Stomach (tissue), 9 donors: Measurements from ENCODE around the gene PMEPA1. TPM values are rescaled to one million over a fixed set of nuclear protein-coding genes. Genes with fewer than 3 reads are reported as not detected.

ENCODE experiments used
- DNase-seq, 2 donors: peaks; one replicate each; pipeline versions ENCODE4 v3.0.0 to v3.0.0-alpha.2; 2013 to 2019
- H3K27ac ChIP-seq, 5 donors: fragments of 200-600 bp in 4 of 5; sonication (generic) in 4 of 5; one replicate each; pipeline ENCODE4 v1.5.1; 2013 to 2019; ENCODE audit warnings: mild to moderate bottlenecking in 1 of 5, moderate library complexity in 1 of 5
- H3K27me3 ChIP-seq, 3 donors: fragments of 200-600 bp; sonication (generic); one replicate each; pipeline ENCODE4 v1.5.1; 2017 to 2019; ENCODE audit warnings: mixed run types in 1 of 3
- H3K36me3 ChIP-seq, 4 donors: fragments of 200-600 bp; sonication (generic); 1 replicate in 3 of 4; 2 replicates in 1 of 4; pipeline ENCODE4 v1.5.1; 2016 to 2019
- H3K4me1 ChIP-seq, 4 donors: fragments of 200-600 bp; sonication (generic); one replicate each; pipeline ENCODE4 v1.5.1; 2016 to 2019
- H3K4me3 ChIP-seq, 4 donors: fragments of 200-600 bp; sonication (generic) in 3 of 4; one replicate each; pipeline ENCODE4 v1.5.1; 2016 to 2019; ENCODE audit warnings: mild to moderate bottlenecking in 1 of 4
- H3K9me3 ChIP-seq, 4 donors: fragments of 200-600 bp; sonication (generic); one replicate each; pipeline ENCODE4 v1.5.1; 2016 to 2019
- EP300 ChIP-seq: sonication (generic); formaldehyde crosslinking; IDR thresholded peaks from one replicate; pipeline ENCODE4 v1.6.1; 2017; ENCODE audit warnings: antibody characterized with exemption
- POLR2A ChIP-seq, 4 donors: fragments of 450-650 bp; IDR thresholded peaks; one replicate each; pipeline ENCODE4 v1.6.1; 2016; ENCODE audit warnings: antibody characterized with exemption in 4 of 4, control low read depth in 2 of 4, mild to moderate bottlenecking in 1 of 4, moderate library complexity in 1 of 4
- POLR2AphosphoS5 ChIP-seq, 3 donors: sonication (generic); formaldehyde crosslinking; IDR thresholded peaks; one replicate each; pipeline ENCODE4 v1.6.1; 2016; ENCODE audit warnings: antibody characterized with exemption in 3 of 3
- WGBS, 5 donors: extraction: QIAGEN DNeasy Blood & Tissue Kit in 3 of 5; methylation state at CpG; one replicate each; pipeline versions ENCODE4 v1.1.5 to v1.1.7; 2013 to 2018; 5-methylcytosine and 5-hydroxymethylcytosine counted together
- intact Hi-C: fragments of 100-400 bp; cut with DNase I; formaldehyde crosslinking; loops from one replicate; pipeline ENCODE4 v1.15.1; 2023; ENCODE audit warnings: low total_unique reads
- polyA plus RNA-seq, 3 donors: library from polyadenylated mRNA; stranded (reverse); fragments of 200-250 nt; gene quantifications; one replicate each; pipeline ENCODE4 v1.2.3, GENCODE V29; 2013
- total RNA-seq, 5 donors: library from RNA; depleted of rRNA; stranded (reverse); fragments of >200 nt; gene quantifications; one replicate each; pipeline versions ENCODE4 v1.1.0 to v1.2.3, GENCODE V29; 2014 to 2016
- TF ChIP-seq, protein P1 (sequence below), 7 experiments: fragments of 450-650 bp in 4 of 7; fragments of 200-600 bp in 3 of 7; sonication (generic) in 3 of 7; IDR thresholded peaks; one replicate each; pipeline ENCODE4 v1.5.1; 2016 to 2019; ENCODE audit warnings: antibody characterized with exemption in 7 of 7, control low read depth in 2 of 7, mild to moderate bottlenecking in 1 of 7
- donor health status: healthy with polysubstance abuse.
- donor health status: Bipolar disorder and iron deficiency.
- donor health status: healthy.

PMEPA1 gene
- total and polyA plus RNA-seq, 8 donors, result 5.3 to 17.2 (median 8.0) TPM; not detected in 1

- peaks cover 0 to 9% (median 3%) of the 10 kb centered on the region in 4 donors for H3K4me1 ChIP-seq
- intact Hi-C loops, result loop anchor here (5.0 kb wide), 1 partner anchor 525 kb away; no protein-coding TSS in a partner anchor
- TF ChIP-seq EP300 (no peak), POLR2AphosphoS5 (IDR thresholded peaks at IDR 0.05) (no peak), POLR2A (IDR thresholded peaks at IDR 0.05) (no peak)
- TF ChIP-seq, protein P1, sequence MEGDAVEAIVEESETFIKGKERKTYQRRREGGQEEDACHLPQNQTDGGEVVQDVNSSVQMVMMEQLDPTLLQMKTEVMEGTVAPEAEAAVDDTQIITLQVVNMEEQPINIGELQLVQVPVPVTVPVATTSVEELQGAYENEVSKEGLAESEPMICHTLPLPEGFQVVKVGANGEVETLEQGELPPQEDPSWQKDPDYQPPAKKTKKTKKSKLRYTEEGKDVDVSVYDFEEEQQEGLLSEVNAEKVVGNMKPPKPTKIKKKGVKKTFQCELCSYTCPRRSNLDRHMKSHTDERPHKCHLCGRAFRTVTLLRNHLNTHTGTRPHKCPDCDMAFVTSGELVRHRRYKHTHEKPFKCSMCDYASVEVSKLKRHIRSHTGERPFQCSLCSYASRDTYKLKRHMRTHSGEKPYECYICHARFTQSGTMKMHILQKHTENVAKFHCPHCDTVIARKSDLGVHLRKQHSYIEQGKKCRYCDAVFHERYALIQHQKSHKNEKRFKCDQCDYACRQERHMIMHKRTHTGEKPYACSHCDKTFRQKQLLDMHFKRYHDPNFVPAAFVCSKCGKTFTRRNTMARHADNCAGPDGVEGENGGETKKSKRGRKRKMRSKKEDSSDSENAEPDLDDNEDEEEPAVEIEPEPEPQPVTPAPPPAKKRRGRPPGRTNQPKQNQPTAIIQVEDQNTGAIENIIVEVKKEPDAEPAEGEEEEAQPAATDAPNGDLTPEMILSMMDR (IDR thresholded peaks at IDR 0.05), result no peak
- peak; percentile 23 to 30 for DNase-seq
- H3K36me3 ChIP-seq, result peaks cover 18 to 54% (median 40%) of the 10 kb centered on the region in 4 donors
- no peak overlapping the region for H3K4me3 ChIP-seq
- H3K9me3 ChIP-seq, result no peaks in the 10 kb centered on the region
- no peaks in the 10 kb centered on the region for H3K27me3 ChIP-seq
- no peak overlapping the region for H3K27ac ChIP-seq
- WGBS, 5 donors, result 84 to 91% (median 88%) methylated on average over 44 to 50 of the region's 50 CpGs
These were observed 57.8 kb downstream of the PMEPA1 start for GRCh38 chr20:57651881-57652605.

- no peak for DNase-seq
- WGBS, 5 donors, result 83 to 89% (median 83%) methylated on average over 23 of the region's 23 CpGs
- intact Hi-C loops, result loop anchor here (5.0 kb wide), 1 partner anchor 526 kb away; no protein-coding TSS in a partner anchor
These were observed 58.9 kb downstream of the PMEPA1 start for GRCh38 chr20:57650756-57651483.

DNA sequence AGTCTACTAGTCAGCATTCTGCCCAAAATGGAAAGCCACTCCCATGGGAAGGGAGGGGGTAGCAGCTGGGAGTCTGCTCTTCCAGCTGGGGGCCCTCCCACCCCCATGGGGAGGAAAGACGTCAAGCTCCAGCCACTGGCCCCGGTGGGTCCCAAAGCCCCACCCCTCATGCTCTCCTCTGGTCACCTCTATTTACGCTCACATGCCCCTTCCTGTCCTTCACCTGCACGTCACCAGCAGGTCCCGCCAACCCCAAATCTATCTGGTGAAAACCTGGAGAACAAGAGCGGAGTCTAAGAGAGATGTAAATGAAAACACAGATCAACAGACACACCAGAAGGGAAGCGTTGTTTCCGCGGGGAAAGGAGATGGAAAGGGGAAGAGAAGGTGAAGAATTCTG is 59.5 kb downstream of the PMEPA1 start:
- Histone ChIP-seq H3K27me3 (no peaks in the 10 kb centered on the region), H3K27ac (no peak overlapping the region), H3K4me1 (peaks cover 0 to 9% (median 3%) of the 10 kb centered on the region in 4 donors), H3K4me3 (no peak overlapping the region), H3K36me3 (peaks cover 9 to 42% (median 27%) of the 10 kb centered on the region in 4 donors), H3K9me3 (peaks cover 0 to 11% (median 5%) of the 10 kb centered on the region in 4 donors)
- intact Hi-C loops, result loop anchor here (5.0 kb wide), 1 partner anchor 527 kb away; no protein-coding TSS in a partner anchor
- DNase-seq, result peak in 1 of 2 donors; percentile 17
- WGBS, 5 donors, result 50 to 62% (median 53%) methylated on average over 9 of the region's 9 CpGs
- TF ChIP-seq, protein P1 (IDR thresholded peaks at IDR 0.05), result no peak
- no peak for TF ChIP-seq POLR2AphosphoS5 (IDR thresholded peaks at IDR 0.05)
- TF ChIP-seq EP300, result no peak
- no peak for TF ChIP-seq POLR2A (IDR thresholded peaks at IDR 0.05)

More at GRCh38 chr20:57650756-57651483, 58.9 kb downstream of the PMEPA1 start:
- Histone ChIP-seq H3K27me3 (no peaks in the 10 kb centered on the region), H3K27ac (no peak overlapping the region), H3K4me3 (no peak overlapping the region), H3K9me3 (peaks cover 0 to 5% (median 2%) of the 10 kb centered on the region in 4 donors), H3K36me3 (peaks cover 9 to 43% (median 30%) of the 10 kb centered on the region in 4 donors), H3K4me1 (peaks cover 0 to 9% (median 3%) of the 10 kb centered on the region in 4 donors)
- TF ChIP-seq EP300, result no peak
- no peak for TF ChIP-seq POLR2AphosphoS5 (IDR thresholded peaks at IDR 0.05)
- no peak for TF ChIP-seq POLR2A (IDR thresholded peaks at IDR 0.05)
- TF ChIP-seq, protein P1 (IDR thresholded peaks at IDR 0.05), result no peak

- Histone ChIP-seq H3K4me3 (no peak overlapping the region), H3K27me3 (no peaks in the 10 kb centered on the region), H3K9me3 (peaks cover 0 to 18% (median 11%) of the 10 kb centered on the region in 4 donors), H3K27ac (no peak overlapping the region), H3K36me3 (peaks cover 9 to 42% (median 27%) of the 10 kb centered on the region in 4 donors), H3K4me1 (peaks cover 0 to 5% (median 2%) of the 10 kb centered on the region in 4 donors)
- TF ChIP-seq EP300 (no peak), POLR2AphosphoS5 (IDR thresholded peaks at IDR 0.05) (no peak), POLR2A (IDR thresholded peaks at IDR 0.05) (no peak)
- TF ChIP-seq, protein P1 (IDR thresholded peaks at IDR 0.05), result no peak
- intact Hi-C loops, result loop anchor here (5.0 kb wide), 1 partner anchor 528 kb away; no protein-coding TSS in a partner anchor
- peak in 1 of 2 donors; percentile 1 for DNase-seq
- WGBS, 5 donors, result 90 to 95% (median 93%) methylated on average over 14 of the region's 14 CpGs
These were observed 60.2 kb downstream of the PMEPA1 start for GRCh38 chr20:57649617-57650015.
